B cell (primary cell): ENCODE data around the gene ZBTB21. TPM values are rescaled to one million over a fixed set of nuclear protein-coding genes. Genes with fewer than 3 reads are reported as not detected.

Experiments
- ATAC-seq: fragments of 200-7000 bp; cut with Tn5 transposase; one replicate; pipeline ENCODE4 v1.10.0; 2021; ENCODE audit warnings: low read depth, mild to moderate bottlenecking, moderate number of reproducible peaks, moderate library complexity
- CTCF ChIA-PET: fragments of 350-600 bp; sonication (Branson Sonifier 250); formaldehyde crosslinking; loops from one replicate; lab custom pipeline; 2021; ENCODE audit warnings: antibody characterized with exemption, inconsistent platforms; lab: Charles Lee
- POLR2A ChIA-PET: fragments of 350-600 bp; sonication (Branson Sonifier 250); formaldehyde crosslinking; loops from one replicate; lab custom pipeline; 2021; ENCODE audit warnings: antibody characterized with exemption; lab: Charles Lee
- DNase-seq: peaks from one replicate; pipeline ENCODE4 v3.0.0; 2013
- H2AFZ ChIP-seq: 2 replicates; pipeline ENCODE4 v1.6.1; 2012; ENCODE audit warnings: mild to moderate bottlenecking, low read depth, low read length; ENCODE audit not compliant: insufficient read depth, poor library complexity, severe bottlenecking
- H3K27ac ChIP-seq, 2 donors: 1 replicate in 1 of 2; 2 replicates in 1 of 2; pipeline ENCODE4 v1.5.1; 2012 to 2013; ENCODE audit warnings: low read length in 2 of 2, mild to moderate bottlenecking in 2 of 2, moderate library complexity in 1 of 2
- H3K27me3 ChIP-seq, 4 experiments: fragments of 200-600 bp in 1 of 4; sonication (generic) in 1 of 4; replicated peaks in 1 of 4; 1 replicate in 2 of 4; 2 replicates in 2 of 4; pipeline versions ENCODE4 v1.6.1 to v1.7.0; 2013 to 2016; ENCODE audit warnings: low read length in 3 of 4, mild to moderate bottlenecking in 2 of 4, mixed read lengths in 1 of 4, moderate library complexity in 1 of 4; ENCODE audit not compliant: insufficient read depth in 4 of 4, control insufficient read depth in 3 of 4; ENCODE audit errors: control extremely low read depth in 1 of 4
- H3K36me3 ChIP-seq, 2 experiments: replicated peaks in 1 of 2; 1 replicate in 1 of 2; 2 replicates in 1 of 2; pipeline versions ENCODE4 v1.6.1 to v1.7.1; 2013; ENCODE audit warnings: low read length in 1 of 2; ENCODE audit not compliant: insufficient read depth in 2 of 2, control insufficient read depth in 1 of 2; ENCODE audit errors: control extremely low read depth in 1 of 2, extremely low read depth in 1 of 2
- H3K4me1 ChIP-seq, 2 donors: fragments of 200-600 bp in 1 of 2; sonication (generic) in 1 of 2; 1 replicate in 1 of 2; 2 replicates in 1 of 2; pipeline versions ENCODE4 v1.5.1 to v1.6.1; 2013 to 2017; ENCODE audit warnings: low read length in 2 of 2; ENCODE audit not compliant: control insufficient read depth in 2 of 2, insufficient read depth in 2 of 2
- H3K4me2 ChIP-seq: replicated peaks from 2 replicates; pipeline ENCODE3; 2012; ENCODE audit warnings: mild to moderate bottlenecking, low read depth, low read length; ENCODE audit not compliant: poor library complexity, severe bottlenecking
- H3K4me3 ChIP-seq, 5 experiments: fragments of 200-600 bp in 1 of 5; sonication (generic) in 1 of 5; 1 replicate in 3 of 5; 2 replicates in 2 of 5; pipeline versions ENCODE4 v1.5.1 to v1.7.0; 2011 to 2016; ENCODE audit warnings: low read length in 4 of 5, mild to moderate bottlenecking in 4 of 5, low read depth in 2 of 5, control low read depth in 1 of 5, moderate library complexity in 1 of 5; ENCODE audit not compliant: insufficient read depth in 1 of 5; ENCODE audit errors: control extremely low read depth in 1 of 5, extremely low read depth in 1 of 5
- H3K79me2 ChIP-seq: fragments of 200-600 bp; sonication (generic); one replicate; pipeline ENCODE4 v1.6.0; 2016; ENCODE audit warnings: low read length; ENCODE audit not compliant: control insufficient read depth, insufficient read depth
- H3K9ac ChIP-seq: fragments of 200-600 bp; sonication (generic); 2 replicates; pipeline ENCODE4 v1.6.1; 2017; ENCODE audit warnings: mild to moderate bottlenecking, low read length, moderate library complexity
- H3K9me3 ChIP-seq, 3 donors: one replicate each; pipeline versions ENCODE4 v1.6.1 to v1.7.1; 2013; ENCODE audit warnings: low read length in 2 of 3; ENCODE audit not compliant: control insufficient read depth in 2 of 3, insufficient read depth in 1 of 3; ENCODE audit errors: control extremely low read depth in 1 of 3
- H4K20me1 ChIP-seq: 2 replicates; pipeline ENCODE4 v1.6.0; 2012; ENCODE audit warnings: mild to moderate bottlenecking, low read length; ENCODE audit not compliant: insufficient read depth, control insufficient read depth, poor library complexity, severe bottlenecking
- H3K27ac Mint-ChIP-seq: one replicate; pipeline ENCODE4 v1.8.0; 2021; ENCODE audit warnings: mixed read lengths
- H3K27me3 Mint-ChIP-seq: one replicate; pipeline ENCODE4 v1.8.0; 2021; ENCODE audit warnings: mixed read lengths
- H3K4me1 Mint-ChIP-seq: one replicate; pipeline ENCODE4 v1.8.0; 2021; ENCODE audit warnings: mixed read lengths
- H3K4me3 Mint-ChIP-seq: one replicate; pipeline ENCODE4 v1.8.0; 2021; ENCODE audit warnings: mixed read lengths
- H3K9me3 Mint-ChIP-seq: one replicate; pipeline ENCODE4 v1.8.0; 2022; ENCODE audit warnings: mixed read lengths; ENCODE audit not compliant: insufficient read depth
- EZH2 ChIP-seq: IDR thresholded peaks from 2 replicates; pipeline ENCODE4 v1.6.1; 2012; ENCODE audit warnings: borderline replicate concordance, low read depth, mild to moderate bottlenecking, moderate library complexity, low read length; ENCODE audit not compliant: insufficient read depth, poor library complexity, severe bottlenecking
- WGBS: methylation state at CpG from one replicate; pipeline ENCODE4 v1.1.5; 2013; ENCODE audit warnings: missing lambda C conversion rate; ENCODE audit not compliant: insufficient coverage; 5-methylcytosine and 5-hydroxymethylcytosine counted together
- intact Hi-C: fragments of 100-400 bp; cut with micrococcal nuclease; formaldehyde crosslinking; loops from one replicate; pipeline ENCODE4 v1.10.0; 2022
- polyA plus RNA-seq: library from polyadenylated mRNA; depleted of rRNA; stranded (reverse); fragments of >200 nt; gene quantifications from 2 replicates; pipeline ENCODE4 v1.2.3, GENCODE V29; 2012
- total RNA-seq, 2 donors: library from RNA; stranded (reverse); fragments of 120-200 nt in 1 of 2; gene quantifications; 1 replicate in 1 of 2; 2 replicates in 1 of 2; pipeline versions ENCODE4 v1.2.3 to v1.2.4, GENCODE V29; 2013 to 2022
- TF ChIP-seq, protein P1 (sequence below): fragments of 200-600 bp; IDR thresholded peaks from one replicate; pipeline ENCODE4 v1.8.0; 2022; ENCODE audit warnings: antibody characterized with exemption, mild to moderate bottlenecking

Gene ZBTB21
- total and polyA plus RNA-seq, 2 donors (not counting 1 experiment from before 2014, with no cell fraction given) = 12.4 to 40.1 TPM

DNA sequence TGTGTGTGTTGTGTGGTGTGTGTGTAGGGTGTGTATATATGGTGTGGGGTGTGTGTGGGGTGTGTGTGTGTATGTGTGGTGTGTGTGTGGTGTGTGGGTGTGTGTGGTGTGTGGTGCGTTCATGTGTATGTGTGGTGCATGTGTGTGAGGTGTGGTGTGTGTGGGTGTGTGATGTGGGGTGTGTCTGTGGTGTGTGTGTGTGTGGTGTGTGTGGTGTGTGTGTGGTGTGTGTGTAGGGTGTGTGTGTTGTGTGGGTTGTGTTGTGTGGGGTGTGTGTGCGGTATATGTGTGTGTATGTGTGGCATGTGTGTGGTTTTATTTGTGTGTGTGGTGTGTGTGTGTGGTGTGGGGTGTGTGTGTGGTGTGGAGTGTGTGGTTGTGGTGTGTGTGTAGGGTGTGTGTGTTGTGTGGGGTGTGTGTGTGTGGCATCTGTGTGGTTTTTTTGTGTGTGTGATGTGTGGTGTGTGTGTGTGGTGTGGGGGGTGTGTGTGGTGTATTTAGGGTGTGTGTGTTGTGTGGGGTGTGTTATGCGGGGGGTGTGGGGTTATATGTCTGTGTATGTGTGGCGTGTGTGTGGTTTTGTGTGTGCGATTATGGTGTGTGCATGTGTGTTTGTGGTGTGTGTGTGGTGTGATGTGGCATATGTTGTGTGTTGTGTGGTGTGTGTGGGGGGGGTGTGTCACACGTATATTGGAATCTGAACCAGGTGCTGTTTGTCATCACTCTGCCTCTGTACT, 17.1 kb upstream of the ZBTB21 start:
- ChIA-PET CTCF (no interaction called here), POLR2A (no interaction called here)
- Histone ChIP-seq H3K27me3 (peaks cover 0 to 3% (median under 1%) of the 10 kb centered on the region in 4 experiments), H3K4me3 (no peak overlapping the region), H2AFZ (no peak overlapping the region), H3K27ac (no peak overlapping the region), H3K4me2 (no peak overlapping the region), H4K20me1 (no peaks in the 10 kb centered on the region), H3K9ac (no peak overlapping the region), H3K79me2 (no peaks in the 10 kb centered on the region), H3K4me1 (no peaks in the 10 kb centered on the region), H3K9me3 (no peaks in the 10 kb centered on the region), H3K36me3 (no peaks in the 10 kb centered on the region)
- TF ChIP-seq, protein P1, sequence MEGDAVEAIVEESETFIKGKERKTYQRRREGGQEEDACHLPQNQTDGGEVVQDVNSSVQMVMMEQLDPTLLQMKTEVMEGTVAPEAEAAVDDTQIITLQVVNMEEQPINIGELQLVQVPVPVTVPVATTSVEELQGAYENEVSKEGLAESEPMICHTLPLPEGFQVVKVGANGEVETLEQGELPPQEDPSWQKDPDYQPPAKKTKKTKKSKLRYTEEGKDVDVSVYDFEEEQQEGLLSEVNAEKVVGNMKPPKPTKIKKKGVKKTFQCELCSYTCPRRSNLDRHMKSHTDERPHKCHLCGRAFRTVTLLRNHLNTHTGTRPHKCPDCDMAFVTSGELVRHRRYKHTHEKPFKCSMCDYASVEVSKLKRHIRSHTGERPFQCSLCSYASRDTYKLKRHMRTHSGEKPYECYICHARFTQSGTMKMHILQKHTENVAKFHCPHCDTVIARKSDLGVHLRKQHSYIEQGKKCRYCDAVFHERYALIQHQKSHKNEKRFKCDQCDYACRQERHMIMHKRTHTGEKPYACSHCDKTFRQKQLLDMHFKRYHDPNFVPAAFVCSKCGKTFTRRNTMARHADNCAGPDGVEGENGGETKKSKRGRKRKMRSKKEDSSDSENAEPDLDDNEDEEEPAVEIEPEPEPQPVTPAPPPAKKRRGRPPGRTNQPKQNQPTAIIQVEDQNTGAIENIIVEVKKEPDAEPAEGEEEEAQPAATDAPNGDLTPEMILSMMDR = no peak
- no peak for TF ChIP-seq EZH2
- H3K27me3 Mint-ChIP-seq = no peaks in the 10 kb centered on the region
- DNase-seq (no peak), ATAC-seq (no peak)
- 93% methylated on average over 6 of the region's 6 CpGs for WGBS
- peaks cover 5% of the 10 kb centered on the region for H3K4me1 Mint-ChIP-seq
- H3K9me3 Mint-ChIP-seq = no peaks in the 10 kb centered on the region
- intact Hi-C loops = no loop called here
- no peak overlapping the region for H3K4me3 Mint-ChIP-seq
- peak overlapping the region; percentile 59 for H3K27ac Mint-ChIP-seq

DNA sequence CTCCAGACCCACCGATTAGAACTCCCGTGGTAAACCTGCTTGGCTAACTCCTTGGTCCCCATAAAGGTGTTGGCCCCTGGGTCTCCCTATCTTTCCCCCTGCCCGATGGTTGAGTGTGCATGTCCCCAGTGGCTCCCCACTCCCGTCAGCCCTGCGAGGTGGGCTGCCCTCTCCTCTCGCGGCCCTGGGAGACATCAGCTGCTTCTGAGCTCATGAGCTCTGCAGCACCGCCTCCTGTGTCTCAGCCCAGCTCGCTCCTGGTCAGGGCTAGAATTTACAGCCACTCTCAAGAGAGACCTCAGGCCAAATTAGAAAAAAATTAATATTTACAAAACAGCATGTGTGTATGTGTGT, 15.9 kb upstream of the ZBTB21 start:
- Mint-ChIP-seq H3K4me3 (no peak overlapping the region), H3K9me3 (no peaks in the 10 kb centered on the region), H3K4me1 (peaks cover 5% of the 10 kb centered on the region), H3K27ac (no peak overlapping the region), H3K27me3 (peaks cover under 1% of the 10 kb centered on the region)
- ChIA-PET POLR2A (no interaction called here), CTCF (no interaction called here)
- Histone ChIP-seq H4K20me1 (no peaks in the 10 kb centered on the region), H2AFZ (no peak overlapping the region), H3K9me3 (no peaks in the 10 kb centered on the region), H3K9ac (no peak overlapping the region), H3K4me3 (no peak overlapping the region), H3K27ac (no peak overlapping the region), H3K4me1 (no peaks in the 10 kb centered on the region), H3K27me3 (peaks cover 0 to 3% (median under 1%) of the 10 kb centered on the region in 4 experiments), H3K4me2 (no peak overlapping the region), H3K79me2 (no peaks in the 10 kb centered on the region), H3K36me3 (no peaks in the 10 kb centered on the region)
- 93% methylated on average over 7 of the region's 9 CpGs for WGBS
- DNase-seq = no peak
- intact Hi-C loops = no loop called here
- no peak for ATAC-seq
- TF ChIP-seq, protein P1 = no peak
- no peak for TF ChIP-seq EZH2
